ENCODE data around the gene CD93.

GRCh38 chr20:23119456-23120216 lies 33.5 kb upstream of the CD93 start:
- TF ChIP-seq EZH2 (IDR thresholded peaks at IDR 0.05; ENCODE audit: borderline replicate concordance, low read length) (no peak), CTCF (conservative IDR thresholded peaks at IDR 0.05 in 1 of 2, IDR thresholded peaks at IDR 0.05 in 1 of 2; ENCODE audit: extremely low read depth in 1 of 2, insufficient read depth in 1 of 2, low read depth in 1 of 2, low read length in 2 of 2) (no peak)
